Heart left ventricle (tissue), 16 donors: ENCODE data around the gene ASB7. TPM values are rescaled to one million over a fixed set of nuclear protein-coding genes. Genes with fewer than 3 reads are reported as not detected.

ENCODE experiments used
- ATAC-seq, 4 donors: fragments of 200-7000 bp; cut with Tn5 transposase; one replicate each; pipeline ENCODE4 v1.9.1; 2020 to 2022; ENCODE audit warnings: moderate library complexity in 4 of 4, mild to moderate bottlenecking in 3 of 4, moderate number of reproducible peaks in 1 of 4
- DNase-seq, 5 donors: peaks; one replicate each; pipeline ENCODE4 v3.0.0-alpha.2; 2020
- H3K27ac ChIP-seq, 12 donors: fragments of 200-600 bp; sonication (generic) in 4 of 12; one replicate each; pipeline versions ENCODE4 v1.5.0 to v1.8.0; 2016 to 2022; ENCODE audit warnings: mild to moderate bottlenecking in 2 of 12
- H3K27me3 ChIP-seq, 9 donors: fragments of 200-600 bp; sonication (generic) in 2 of 9; one replicate each; pipeline versions ENCODE4 v1.5.1 to v1.8.0; 2016 to 2022; ENCODE audit warnings: mild to moderate bottlenecking in 3 of 9
- H3K36me3 ChIP-seq, 9 donors: fragments of 200-600 bp; sonication (generic) in 2 of 9; one replicate each; pipeline versions ENCODE4 v1.5.0 to v1.8.0; 2018 to 2022; ENCODE audit warnings: mild to moderate bottlenecking in 2 of 9
- H3K4me1 ChIP-seq, 12 donors: fragments of 200-600 bp; sonication (generic) in 4 of 12; one replicate each; pipeline versions ENCODE4 v1.5.0 to v1.8.0; 2016 to 2022; ENCODE audit warnings: mild to moderate bottlenecking in 3 of 12
- H3K4me3 ChIP-seq, 12 donors: fragments of 200-600 bp; sonication (generic) in 4 of 12; one replicate each; pipeline versions ENCODE4 v1.5.0 to v1.8.0; 2017 to 2022; ENCODE audit warnings: mild to moderate bottlenecking in 9 of 12, moderate library complexity in 4 of 12
- H3K9me3 ChIP-seq, 12 donors: fragments of 200-600 bp; sonication (generic) in 4 of 12; one replicate each; pipeline versions ENCODE4 v1.5.0 to v1.8.0; 2016 to 2022; ENCODE audit warnings: mild to moderate bottlenecking in 1 of 12
- CTCF ChIP-seq, 12 donors: fragments of 200-600 bp; sonication (generic) in 4 of 12; IDR thresholded peaks; one replicate each; pipeline versions ENCODE4 v1.5.0 to v1.8.0; 2018 to 2022; ENCODE audit warnings: antibody characterized with exemption in 12 of 12, mild to moderate bottlenecking in 5 of 12
- POLR2A ChIP-seq, 2 donors: fragments of 450-650 bp; IDR thresholded peaks; one replicate each; pipeline ENCODE4 v1.6.1; 2017; ENCODE audit warnings: antibody characterized with exemption in 2 of 2, mild to moderate bottlenecking in 2 of 2, moderate library complexity in 2 of 2
- WGBS, 4 donors: extraction: QIAGEN DNeasy Blood & Tissue Kit in 2 of 4; methylation state at CpG; one replicate each; pipeline versions ENCODE4 v1.1.5 to v1.1.7; 2013 to 2018; 5-methylcytosine and 5-hydroxymethylcytosine counted together
- intact Hi-C, 10 donors: fragments of 100-400 bp; cut with DNase I; formaldehyde crosslinking; loops; one replicate each; pipeline versions ENCODE4 v1.11.1 to v1.14.2; 2022
- polyA plus RNA-seq, 2 donors: library from polyadenylated mRNA; stranded (reverse); fragments of 200-250 nt; gene quantifications; one replicate each; pipeline ENCODE4 v1.2.3, GENCODE V29; 2013
- total RNA-seq, 9 donors: library from RNA; depleted of rRNA in 2 of 9; stranded (reverse); fragments of >200 nt in 2 of 9; fragmentation: NEBNext Ultra II Directional in 3 of 9; extraction: Animal tissue kit (Norgen Biotek cat#: 25700) in 3 of 9; gene quantifications; one replicate each; pipeline versions ENCODE4 v1.1.0 to v1.2.4, GENCODE V29; 2016 to 2023
- donor health status: ischemic (EF 13 %, LVEDD 7.1; RV severe dilation, severe dysfunction).
- donor health status: healthy with polysubstance abuse.
- donor health status: DM: no; HTN: yes; CAD: no.
- donor health status: DM: no; HTN: no; CAD: no.
- donor health status: ischemic (EF 25% LVEDD 6.9; RV normal size, moderate dysfunction).
- donor health status: ischemic (EF 25% LVEDD 5.7; RV mildly dilated, moderate dysfunction).
- donor health status: healthy.
- donor health status: DM: yes; HTN: yes; CAD: no.
- donor health status: ischemic (EF 35%, LVEDD 5.7; RV mildly dilated, moderate dysfunction).
- donor health status: nonischemic (EF 11% LVEDD 7.7; RV severe dilation, severe dysfunction).
- donor health status: DM: yes; HTN: yes; CAD: no.
- donor health status: PGD.
- donor health status: ischemic (EF 29% LVEDD 5.4; RV normal size, mild dysfunction).
- donor health status: nonischemic (EF 23%, LVEDD 6.1; RV moderate dilation, normal function).

The ASB7 gene
- total and polyA plus RNA-seq, 11 donors = 2.3 to 6.9 (median 5.9) TPM

DNA sequence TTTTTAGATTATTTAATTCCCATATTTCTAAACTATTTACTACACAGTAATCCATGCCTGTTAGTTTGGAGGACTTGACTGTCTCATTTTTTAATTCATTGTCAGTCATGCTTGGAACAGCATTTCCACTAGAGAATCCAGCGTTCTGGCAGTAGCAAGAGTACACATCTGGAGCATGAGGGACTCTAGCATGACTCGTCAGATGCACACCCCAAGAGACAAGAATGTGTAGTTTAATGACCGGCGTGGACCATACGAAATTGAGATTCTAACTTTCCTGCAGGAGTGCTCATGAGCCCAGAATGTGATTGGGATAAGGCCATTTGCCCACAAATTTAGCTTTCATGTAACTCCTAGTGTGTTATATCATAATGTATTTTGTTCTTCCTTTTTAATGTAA lies 48.9 kb downstream of the ASB7 start:
- peak in 3 of 4 donors; percentile 45 to 82 (median 50) for ATAC-seq
- Histone ChIP-seq H3K27me3 (no peaks in the 10 kb centered on the region), H3K27ac (no peak overlapping the region), H3K36me3 (peaks cover 0 to 24% (median 16%) of the 10 kb centered on the region in 9 donors), H3K9me3 (no peaks in the 10 kb centered on the region), H3K4me1 (peaks cover 0 to 17% (median 0%) of the 10 kb centered on the region in 12 donors), H3K4me3 (no peak overlapping the region)
- intact Hi-C loops = no loop called here
- WGBS, 4 donors = 73 to 86% (median 83%) methylated on average over 5 of the region's 5 CpGs
- DNase-seq = no peak
- TF ChIP-seq POLR2A (IDR thresholded peaks at IDR 0.05) (no peak), CTCF (IDR thresholded peaks at IDR 0.05) (no peak)

GRCh38 chr15:100652116-100652515 lies 49.7 kb downstream of the ASB7 start:
- DNase-seq (no peak), ATAC-seq (no peak)
- no peaks in the 10 kb centered on the region for H3K27me3 ChIP-seq
- H3K4me1 ChIP-seq = peaks cover 0 to 17% (median 0%) of the 10 kb centered on the region in 12 donors
- H3K9me3 ChIP-seq = no peaks in the 10 kb centered on the region
- no peak overlapping the region for H3K27ac ChIP-seq
- intact Hi-C loops = no loop called here
- WGBS, 4 donors = 61 to 92% (median 82%) methylated on average over 2 of the region's 2 CpGs
- TF ChIP-seq CTCF (IDR thresholded peaks at IDR 0.05) (no peak), POLR2A (IDR thresholded peaks at IDR 0.05) (no peak)
- H3K4me3 ChIP-seq = no peak overlapping the region
- H3K36me3 ChIP-seq = peaks cover 0 to 24% (median 16%) of the 10 kb centered on the region in 9 donors

DNA sequence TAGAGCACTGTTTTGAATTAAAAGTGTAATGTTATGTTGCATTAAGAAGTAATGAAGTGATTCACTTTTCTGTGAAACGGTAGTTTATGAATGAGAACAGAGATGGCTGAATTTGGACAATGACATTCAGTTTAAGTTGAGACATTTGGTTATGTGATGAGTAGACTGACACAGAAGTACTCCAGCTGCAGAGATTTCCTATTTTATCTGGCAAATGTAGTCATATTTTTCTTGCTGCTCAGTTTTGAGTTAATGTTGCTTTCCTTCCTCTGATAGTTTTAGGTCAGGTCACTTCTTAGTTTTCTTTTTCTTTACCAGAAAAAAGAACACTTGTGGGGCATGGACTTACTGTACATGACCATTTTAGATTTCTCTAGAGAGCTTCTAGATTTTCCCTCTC lies 51.2 kb downstream of the ASB7 start:
- peaks cover 0 to 17% (median 0%) of the 10 kb centered on the region in 12 donors for H3K4me1 ChIP-seq
- no peaks in the 10 kb centered on the region for H3K9me3 ChIP-seq
- intact Hi-C loops = no loop called here
- ATAC-seq (peak in 2 of 4 donors; percentile 37 to 53), DNase-seq (no peak)
- no peak overlapping the region for H3K4me3 ChIP-seq
- WGBS, 4 donors = 37 to 66% (median 56%) methylated on average over 1 of the region's 1 CpG
- TF ChIP-seq POLR2A (IDR thresholded peaks at IDR 0.05) = no peak
- no peak for TF ChIP-seq CTCF (IDR thresholded peaks at IDR 0.05)
- H3K36me3 ChIP-seq = peaks cover 0 to 19% (median 9%) of the 10 kb centered on the region in 9 donors
- H3K27ac ChIP-seq = peak overlapping the region in 5 of 12 donors; percentile 5 to 56 (median 32)
- no peaks in the 10 kb centered on the region for H3K27me3 ChIP-seq

- ATAC-seq (no peak), DNase-seq (no peak)
- Histone ChIP-seq H3K27ac (no peak overlapping the region), H3K27me3 (no peaks in the 10 kb centered on the region), H3K4me1 (peaks cover 0 to 8% (median 0%) of the 10 kb centered on the region in 12 donors), H3K4me3 (no peak overlapping the region), H3K9me3 (no peaks in the 10 kb centered on the region), H3K36me3 (no peaks in the 10 kb centered on the region)
- TF ChIP-seq POLR2A (IDR thresholded peaks at IDR 0.05) = no peak
- no peak for TF ChIP-seq CTCF (IDR thresholded peaks at IDR 0.05)
- intact Hi-C loops = no loop called here
- 78 to 88% (median 87%) methylated on average over 7 to 14 of the region's 14 CpGs for WGBS, 4 donors
Observed at GRCh38 chr15:100658895-100659294, 56.5 kb downstream of the ASB7 start.
